Neuron (in vitro differentiated cells): ENCODE results near the gene PHACTR4.
"Not testable (repeated sequence)": the region's sequence is repeated elsewhere in the genome, so short reads cannot be mapped to it uniquely, and the experiment has no call there.

Experiments
- H2AFZ ChIP-seq: one replicate; pipeline ENCODE4 v1.6.1; 2013; ENCODE audit warnings: low read depth, mild to moderate bottlenecking, inconsistent platforms, low read length, moderate library complexity
- H3K27me3 ChIP-seq: one replicate; pipeline ENCODE4 v1.6.1; 2013; ENCODE audit warnings: low read length; ENCODE audit not compliant: insufficient read depth
- H3K36me3 ChIP-seq: one replicate; pipeline ENCODE4 v1.6.1; 2013; ENCODE audit warnings: low read length; ENCODE audit not compliant: insufficient read depth
- H3K4me1 ChIP-seq: one replicate; pipeline ENCODE4 v1.6.1; 2013; ENCODE audit warnings: low read length; ENCODE audit not compliant: insufficient read depth
- H3K4me3 ChIP-seq: 2 replicates; pipeline ENCODE4 v1.5.1; 2013; ENCODE audit warnings: mild to moderate bottlenecking, low read length, moderate library complexity
- H3K9me3 ChIP-seq: one replicate; pipeline ENCODE4 v1.6.1; 2013; ENCODE audit warnings: low read length

PHACTR4 gene

GRCh38 chr1:28535180-28535579 is 165.6 kb downstream of the PHACTR4 start:
- Histone ChIP-seq H2AFZ (no peak overlapping the region), H3K36me3 (peaks cover 70% of the 10 kb centered on the region), H3K27me3 (no peaks in the 10 kb centered on the region), H3K9me3 (peaks cover 2% of the 10 kb centered on the region), H3K4me3 (no peak overlapping the region), H3K4me1 (no peaks in the 10 kb centered on the region)

GRCh38 chr1:28537457-28538199 is 168.1 kb downstream of the PHACTR4 start:
- H3K36me3 ChIP-seq, result peaks cover 47% of the 10 kb centered on the region
- H3K4me3 ChIP-seq, result no peak overlapping the region
- no peaks in the 10 kb centered on the region for H3K27me3 ChIP-seq
- no peak overlapping the region for H2AFZ ChIP-seq
- no peaks in the 10 kb centered on the region for H3K4me1 ChIP-seq
- no peaks in the 10 kb centered on the region for H3K9me3 ChIP-seq

DNA sequence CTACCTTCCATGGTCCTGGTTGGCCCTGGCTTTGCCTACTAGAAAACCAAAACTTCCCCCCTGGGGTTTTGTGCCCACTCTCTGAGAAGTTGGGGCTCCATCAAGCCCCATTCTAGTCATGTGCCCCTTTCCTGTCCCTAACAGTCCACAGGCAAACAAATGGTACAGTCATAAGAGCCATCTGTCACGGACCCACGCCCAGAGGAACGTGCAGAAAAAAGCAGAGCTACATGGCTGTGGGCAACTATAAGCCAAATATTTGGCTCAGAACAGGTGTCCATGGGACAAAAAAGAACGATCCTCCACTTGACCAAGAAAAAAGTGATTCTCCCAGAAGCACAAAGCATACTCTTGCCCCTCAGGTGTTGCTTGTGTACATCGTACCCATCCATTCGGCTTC is 168.7 kb downstream of the PHACTR4 start:
- H3K27me3 ChIP-seq, result no peaks in the 10 kb centered on the region
- H2AFZ ChIP-seq, result no peak overlapping the region
- peaks cover 45% of the 10 kb centered on the region for H3K36me3 ChIP-seq
- H3K4me3 ChIP-seq, result no peak overlapping the region
- H3K4me1 ChIP-seq, result no peaks in the 10 kb centered on the region
- H3K9me3 ChIP-seq, result no peaks in the 10 kb centered on the region

- Histone ChIP-seq H2AFZ (no peak overlapping the region), H3K9me3 (no peaks in the 10 kb centered on the region), H3K27me3 (no peaks in the 10 kb centered on the region), H3K36me3 (peaks cover 31% of the 10 kb centered on the region), H3K4me1 (no peaks in the 10 kb centered on the region), H3K4me3 (no peak overlapping the region)
Measured at GRCh38 chr1:28540651-28541050, 171.1 kb downstream of the PHACTR4 start.

GRCh38 chr1:28541414-28542015 is 172.0 kb downstream of the PHACTR4 start:
- H3K4me1 ChIP-seq, H2AFZ ChIP-seq, H3K4me3 ChIP-seq, H3K9me3 ChIP-seq, H3K27me3 ChIP-seq: not testable (repeated sequence)
- H3K36me3 ChIP-seq, result peaks cover 22% of the 10 kb centered on the region

DNA sequence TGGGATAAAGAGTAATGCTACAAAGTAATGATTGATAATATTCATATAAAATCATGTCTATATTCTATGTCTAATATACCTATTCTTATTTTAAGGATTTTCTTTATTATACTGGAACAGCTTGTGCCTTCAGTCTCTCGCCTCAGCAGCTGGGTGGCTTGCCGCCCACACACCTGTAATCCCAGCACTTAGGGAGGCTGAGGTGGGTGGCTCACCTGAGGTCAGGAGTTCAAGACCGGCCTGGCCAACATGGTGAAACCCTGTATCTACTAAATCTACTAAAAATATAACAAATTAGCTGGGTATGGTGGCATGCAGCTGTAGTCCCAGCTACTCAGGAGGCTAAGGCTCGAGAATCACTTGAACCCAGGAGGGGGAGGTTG is 175.7 kb downstream of the PHACTR4 start:
- H3K27me3 ChIP-seq, result no peaks in the 10 kb centered on the region
- no peaks in the 10 kb centered on the region for H3K36me3 ChIP-seq
- H3K4me1 ChIP-seq, result no peaks in the 10 kb centered on the region
- H3K4me3 ChIP-seq, result no peak overlapping the region
- H2AFZ ChIP-seq, result no peak overlapping the region
- no peaks in the 10 kb centered on the region for H3K9me3 ChIP-seq

DNA sequence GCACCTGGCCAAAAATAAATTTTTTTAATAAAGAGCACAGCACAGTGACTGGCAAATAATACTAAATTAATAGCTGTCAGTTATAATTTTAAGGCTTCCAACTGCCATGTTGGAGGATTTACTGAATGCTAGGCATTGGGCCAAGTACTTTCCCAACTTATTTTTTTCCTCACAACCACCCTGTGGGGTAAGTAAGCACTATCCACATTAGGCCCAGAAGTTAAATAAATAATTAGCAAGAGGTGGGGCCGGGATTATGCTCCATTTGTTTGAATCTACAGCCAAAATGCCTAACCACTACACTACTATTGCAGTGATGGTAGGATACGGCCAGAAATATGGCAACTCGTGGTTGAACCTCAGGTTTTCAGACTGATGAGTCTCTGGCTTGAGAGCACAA is 178.8 kb downstream of the PHACTR4 start:
- no peaks in the 10 kb centered on the region for H3K27me3 ChIP-seq
- no peaks in the 10 kb centered on the region for H3K36me3 ChIP-seq
- no peak overlapping the region for H3K4me3 ChIP-seq

More for the DNA sequence above, 178.8 kb downstream of the PHACTR4 start:
- Histone ChIP-seq H3K9me3 (no peaks in the 10 kb centered on the region), H3K4me1 (peaks cover 3% of the 10 kb centered on the region), H2AFZ (no peak overlapping the region)
